WERI-Rb-1 (cell line): ENCODE data around the gene MAGI2.

Source experiments
- DNase-seq: peaks from one replicate; pipeline ENCODE4 v3.0.0-alpha.2; 2020
- H3K27ac ChIP-seq: fragments of 250-450 bp; sonication (Bioruptor Pico); 2 replicates; pipeline ENCODE4 v1.5.1; 2020; ENCODE audit warnings: mild to moderate bottlenecking, moderate library complexity
- H3K27me3 ChIP-seq: fragments of 250-450 bp; sonication (Bioruptor Pico); 2 replicates; pipeline ENCODE4 v1.5.1; 2021; ENCODE audit warnings: mild to moderate bottlenecking, low read depth, moderate library complexity; ENCODE audit not compliant: insufficient read depth, severe bottlenecking
- H3K36me3 ChIP-seq: fragments of 250-450 bp; sonication (Bioruptor Pico); 2 replicates; pipeline ENCODE4 v1.5.1; 2020; ENCODE audit warnings: mild to moderate bottlenecking, moderate library complexity
- H3K4me3 ChIP-seq: 2 replicates; pipeline ENCODE4 v1.5.1; 2011; ENCODE audit warnings: low read depth, mild to moderate bottlenecking, control low read depth, low read length
- H3K9me3 ChIP-seq: fragments of 250-450 bp; sonication (Bioruptor Pico); 2 replicates; pipeline ENCODE4 v1.5.1; 2021; ENCODE audit warnings: mild to moderate bottlenecking, moderate library complexity; ENCODE audit not compliant: severe bottlenecking
- TF ChIP-seq, protein P1 (sequence below): IDR thresholded peaks from 2 replicates; pipeline ENCODE4 v1.5.1; 2011; ENCODE audit warnings: low read depth, mild to moderate bottlenecking, control low read depth, inconsistent platforms, low read length

MAGI2 gene

DNA sequence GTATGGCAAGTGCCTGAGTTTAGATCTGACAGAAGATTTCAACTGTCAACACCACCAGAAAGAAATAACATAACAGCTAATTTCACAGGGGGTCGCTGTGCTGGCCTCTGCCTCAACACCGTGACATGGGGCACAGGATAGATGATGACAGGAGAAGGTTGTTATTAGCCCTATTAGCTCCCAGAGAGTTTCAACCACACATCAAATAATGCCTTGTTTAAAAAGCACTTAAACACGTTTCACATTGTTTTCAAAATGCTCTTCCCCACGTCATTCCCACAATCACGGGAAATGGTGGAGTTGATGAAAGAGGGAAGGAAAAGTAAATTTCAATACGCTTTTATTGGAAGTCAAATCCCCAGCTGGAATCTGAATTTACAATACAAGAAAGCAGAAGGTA lies 184.7 kb downstream of the MAGI2 start:
- Histone ChIP-seq H3K36me3 (no peaks in the 10 kb centered on the region), H3K4me3 (no peak overlapping the region), H3K27me3 (no peaks in the 10 kb centered on the region), H3K27ac (no peak overlapping the region), H3K9me3 (no peaks in the 10 kb centered on the region)
- DNase-seq: no peak
- TF ChIP-seq, protein P1, sequence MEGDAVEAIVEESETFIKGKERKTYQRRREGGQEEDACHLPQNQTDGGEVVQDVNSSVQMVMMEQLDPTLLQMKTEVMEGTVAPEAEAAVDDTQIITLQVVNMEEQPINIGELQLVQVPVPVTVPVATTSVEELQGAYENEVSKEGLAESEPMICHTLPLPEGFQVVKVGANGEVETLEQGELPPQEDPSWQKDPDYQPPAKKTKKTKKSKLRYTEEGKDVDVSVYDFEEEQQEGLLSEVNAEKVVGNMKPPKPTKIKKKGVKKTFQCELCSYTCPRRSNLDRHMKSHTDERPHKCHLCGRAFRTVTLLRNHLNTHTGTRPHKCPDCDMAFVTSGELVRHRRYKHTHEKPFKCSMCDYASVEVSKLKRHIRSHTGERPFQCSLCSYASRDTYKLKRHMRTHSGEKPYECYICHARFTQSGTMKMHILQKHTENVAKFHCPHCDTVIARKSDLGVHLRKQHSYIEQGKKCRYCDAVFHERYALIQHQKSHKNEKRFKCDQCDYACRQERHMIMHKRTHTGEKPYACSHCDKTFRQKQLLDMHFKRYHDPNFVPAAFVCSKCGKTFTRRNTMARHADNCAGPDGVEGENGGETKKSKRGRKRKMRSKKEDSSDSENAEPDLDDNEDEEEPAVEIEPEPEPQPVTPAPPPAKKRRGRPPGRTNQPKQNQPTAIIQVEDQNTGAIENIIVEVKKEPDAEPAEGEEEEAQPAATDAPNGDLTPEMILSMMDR: no peak

- Histone ChIP-seq H3K9me3 (no peaks in the 10 kb centered on the region), H3K27ac (no peak overlapping the region), H3K4me3 (no peak overlapping the region), H3K27me3 (no peaks in the 10 kb centered on the region), H3K36me3 (no peaks in the 10 kb centered on the region)
- no peak for DNase-seq
- TF ChIP-seq, protein P1: no peak
Measured at GRCh38 chr7:79258826-79259225, 194.6 kb downstream of the MAGI2 start.

DNA sequence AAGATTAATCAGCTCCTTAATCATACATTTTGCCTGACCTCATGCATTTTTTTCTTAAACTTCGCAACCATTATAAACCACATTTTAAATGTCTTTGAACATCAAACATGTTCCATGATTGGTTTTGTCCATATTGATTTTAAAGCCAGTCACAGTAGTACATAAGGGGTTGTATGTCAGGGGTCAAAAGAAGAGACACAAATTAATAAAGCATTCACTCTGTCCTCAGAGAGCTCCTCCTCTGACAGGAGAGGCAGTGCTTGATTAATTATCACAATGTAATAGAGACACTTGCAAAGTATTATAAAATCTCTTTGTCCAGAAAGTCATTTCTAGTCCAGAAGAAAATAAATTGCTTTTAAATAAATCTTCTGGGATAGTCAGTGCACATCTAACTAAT lies 195.5 kb downstream of the MAGI2 start:
- Histone ChIP-seq H3K4me3 (no peak overlapping the region), H3K27me3 (no peaks in the 10 kb centered on the region), H3K36me3 (no peaks in the 10 kb centered on the region), H3K9me3 (no peaks in the 10 kb centered on the region), H3K27ac (no peak overlapping the region)
- no peak for DNase-seq
- TF ChIP-seq, protein P1: no peak

DNA sequence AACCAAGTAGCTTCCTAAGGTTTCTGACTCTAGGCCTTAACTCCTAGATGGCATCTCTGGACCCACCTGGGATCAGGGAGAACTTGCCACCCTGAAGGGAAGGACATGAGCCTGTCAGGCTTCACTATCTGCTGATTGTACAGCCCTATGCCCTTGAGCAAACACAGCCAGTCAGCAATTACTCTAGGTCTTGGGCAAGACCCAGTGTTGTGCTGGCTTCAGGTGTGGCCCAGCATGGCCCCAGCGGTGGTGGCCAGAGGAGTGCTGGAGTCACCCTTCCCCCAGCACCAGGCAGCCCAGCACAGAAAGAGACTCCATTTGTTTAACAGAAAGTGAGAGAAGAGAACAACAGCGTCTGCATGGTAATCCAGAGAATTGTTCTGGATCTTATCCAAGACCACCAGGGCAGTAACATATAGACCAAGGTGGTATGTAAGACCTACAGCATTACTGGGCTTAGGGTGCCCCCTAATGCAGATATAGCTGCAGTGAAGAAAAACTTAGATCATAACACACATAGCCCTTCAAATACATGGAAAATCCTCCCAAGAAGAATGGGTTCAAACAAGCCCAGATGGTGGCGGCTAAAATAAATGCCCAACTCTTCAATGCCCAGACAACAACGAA lies 207.7 kb downstream of the MAGI2 start:
- no peak for DNase-seq
- TF ChIP-seq, protein P1: no peak
- Histone ChIP-seq H3K4me3 (no peak overlapping the region), H3K27ac (no peak overlapping the region), H3K9me3 (no peaks in the 10 kb centered on the region), H3K36me3 (no peaks in the 10 kb centered on the region), H3K27me3 (no peaks in the 10 kb centered on the region)

DNA sequence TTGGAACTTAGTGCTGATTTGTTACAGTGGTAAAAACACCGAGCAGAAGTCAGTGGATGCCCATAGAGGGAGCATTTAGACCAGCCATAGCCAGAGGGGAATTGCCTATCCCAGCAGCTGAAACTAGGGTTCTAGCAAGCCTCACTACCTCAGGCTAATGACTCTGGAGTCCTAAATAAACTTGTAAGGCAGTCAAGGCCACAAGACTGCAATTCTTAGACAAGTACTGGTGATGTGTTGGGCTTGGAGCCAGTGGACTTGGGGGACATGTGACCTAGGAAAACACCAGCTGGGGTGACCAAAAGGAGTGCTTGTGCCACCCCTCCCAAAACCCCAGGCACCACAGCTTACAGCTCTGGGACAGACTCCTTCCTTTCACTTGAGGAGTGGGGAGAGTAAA lies 209.0 kb downstream of the MAGI2 start:
- Histone ChIP-seq H3K27me3 (no peaks in the 10 kb centered on the region), H3K9me3 (no peaks in the 10 kb centered on the region), H3K27ac (no peak overlapping the region), H3K4me3 (no peak overlapping the region), H3K36me3 (no peaks in the 10 kb centered on the region)
- TF ChIP-seq, protein P1: no peak
- DNase-seq: no peak
